HG02678 (cell line): ENCODE measurements around the gene SLC23A2.
A peak's percentile ranks its signal among the peaks of the same experiment; 100 is the strongest.
"Not testable (repeated sequence)": the region's sequence is repeated elsewhere in the genome, so short reads cannot be mapped to it uniquely, and the experiment has no call there.

Source experiments
- ATAC-seq: cut with Tn5 transposase; IDR thresholded peaks from one replicate; pipeline ENCODE4 v1.9.1; 2021; ENCODE audit warnings: mild to moderate bottlenecking, moderate library complexity; ENCODE audit not compliant: unreplicated experiment

The SLC23A2 gene

GRCh38 chr20:5001174-5002076, at the start of gene SLC23A2:
Gene SLC23A2, minus strand, starts transcription at chr20:5001510. Its CDS starts 68,948 bp downstream, at chr20:4932562.
- peak; percentile 68 for ATAC-seq

GRCh38 chr20:5046656-5047339, 45.5 kb upstream of the SLC23A2 start:
- no peak for ATAC-seq

- ATAC-seq: no peak
These were observed 44.6 kb upstream of the SLC23A2 start for GRCh38 chr20:5045906-5046305.

GRCh38 chr20:5044075-5044620, 42.8 kb upstream of the SLC23A2 start:
- no peak for ATAC-seq

GRCh38 chr20:5041433-5041832, 40.1 kb upstream of the SLC23A2 start:
- ATAC-seq: no peak

- no peak for ATAC-seq
These were observed 39.0 kb upstream of the SLC23A2 start for GRCh38 chr20:5040345-5040744.

GRCh38 chr20:5039889-5040288, 38.6 kb upstream of the SLC23A2 start:
- no peak for ATAC-seq

- ATAC-seq: no peak
These were observed 37.9 kb upstream of the SLC23A2 start for GRCh38 chr20:5039255-5039657.

GRCh38 chr20:5036828-5037227, 35.5 kb upstream of the SLC23A2 start:
- no peak for ATAC-seq

GRCh38 chr20:5035518-5035917, 34.2 kb upstream of the SLC23A2 start:
- ATAC-seq: not testable (repeated sequence)

GRCh38 chr20:5033566-5033965, 32.3 kb upstream of the SLC23A2 start:
- ATAC-seq: no peak

GRCh38 chr20:5031701-5032100, 30.4 kb upstream of the SLC23A2 start:
- not testable (repeated sequence) for ATAC-seq

- ATAC-seq: no peak
These were observed 29.9 kb upstream of the SLC23A2 start for GRCh38 chr20:5031206-5031557.

- no peak for ATAC-seq
These were observed 29.3 kb upstream of the SLC23A2 start for GRCh38 chr20:5030348-5031205.

GRCh38 chr20:5028258-5029059, 27.1 kb upstream of the SLC23A2 start:
- ATAC-seq: not testable (repeated sequence)

GRCh38 chr20:5024982-5025381, 23.7 kb upstream of the SLC23A2 start:
- no peak for ATAC-seq

- ATAC-seq: no peak
These were observed 22.8 kb upstream of the SLC23A2 start for GRCh38 chr20:5024103-5024502.

- not testable (repeated sequence) for ATAC-seq
These were observed 21.9 kb upstream of the SLC23A2 start for GRCh38 chr20:5023171-5023570.

- ATAC-seq: no peak
These were observed 19.4 kb upstream of the SLC23A2 start for GRCh38 chr20:5020760-5021159.
